Hepatocyte (in vitro differentiated cells): ENCODE measurements around the gene SNPH.

ENCODE experiments used
- CTCF ChIP-seq: fragments of 200-600 bp; sonication (generic); IDR thresholded peaks from 2 replicates; pipeline ENCODE4 v1.5.1; 2016; ENCODE audit warnings: antibody characterized with exemption, mild to moderate bottlenecking; ENCODE audit not compliant: poor library complexity
- EZH2 ChIP-seq: fragments of 200-600 bp; sonication (generic); IDR thresholded peaks from 2 replicates; pipeline ENCODE4 v1.6.1; 2016; ENCODE audit warnings: antibody characterized with exemption, mild to moderate bottlenecking, borderline replicate concordance

- TF ChIP-seq CTCF (no peak), EZH2 (no peak)
These were observed 65.0 kb downstream of the SNPH start for GRCh38 chr20:1331101-1331500.
